Neuronal stem cell (in vitro differentiated cells): ENCODE results near the gene REXO1.

Experiments
- DNase-seq: peaks from one replicate; pipeline ENCODE4 v3.0.0-alpha.2; 2013; ENCODE audit warnings: low spot score
- H2AFZ ChIP-seq: one replicate; pipeline ENCODE4 v1.6.1; 2013; ENCODE audit warnings: mild to moderate bottlenecking, low read length, inconsistent platforms
- H2AK5ac ChIP-seq: 2 replicates; pipeline ENCODE4 v1.6.1; 2013; ENCODE audit warnings: low read depth, mild to moderate bottlenecking, inconsistent platforms, low read length, moderate library complexity, mixed read lengths
- H2BK120ac ChIP-seq: 2 replicates; pipeline ENCODE4 v1.6.1; 2013; ENCODE audit warnings: low read depth, mild to moderate bottlenecking, inconsistent platforms, low read length, moderate library complexity, mixed read lengths
- H2BK12ac ChIP-seq: one replicate; pipeline ENCODE4 v1.6.1; 2013; ENCODE audit warnings: low read length, inconsistent platforms
- H2BK15ac ChIP-seq: 2 replicates; pipeline ENCODE4 v1.6.1; 2013; ENCODE audit warnings: mild to moderate bottlenecking, low read length, inconsistent platforms, mixed read lengths
- H2BK5ac ChIP-seq: one replicate; pipeline ENCODE4 v1.6.1; 2013; ENCODE audit warnings: inconsistent platforms, mild to moderate bottlenecking, low read length, moderate library complexity
- H3K14ac ChIP-seq: one replicate; pipeline ENCODE4 v1.6.1; 2013; ENCODE audit warnings: low read length, inconsistent platforms
- H3K18ac ChIP-seq: 2 replicates; pipeline ENCODE4 v1.6.1; 2013; ENCODE audit warnings: low read length, inconsistent platforms
- H3K23ac ChIP-seq: 2 replicates; pipeline ENCODE4 v1.6.1; 2013; ENCODE audit warnings: low read depth, mild to moderate bottlenecking, mixed read lengths, low read length, inconsistent platforms; ENCODE audit not compliant: poor library complexity
- H3K27ac ChIP-seq: replicated peaks from 3 replicates; pipeline ENCODE4 v1.5.1; 2013; ENCODE audit warnings: low read length, inconsistent platforms
- H3K27me3 ChIP-seq, 3 experiments: 2 replicates each; pipeline ENCODE4 v1.6.1; 2013; ENCODE audit warnings: low read length in 3 of 3, mild to moderate bottlenecking in 2 of 3, inconsistent platforms in 1 of 3, low read depth in 1 of 3, mixed read lengths in 1 of 3, moderate library complexity in 1 of 3; ENCODE audit not compliant: control insufficient read depth in 3 of 3, insufficient read depth in 3 of 3
- H3K36me3 ChIP-seq, 2 donors: replicated peaks in 1 of 2; 2 replicates each; pipeline ENCODE4 v1.6.1; 2013; ENCODE audit warnings: low read length in 2 of 2; ENCODE audit not compliant: control insufficient read depth in 2 of 2, insufficient read depth in 2 of 2
- H3K4ac ChIP-seq: 2 replicates; pipeline ENCODE4 v1.6.1; 2013; ENCODE audit warnings: inconsistent platforms, mild to moderate bottlenecking, low read length, moderate library complexity
- H3K4me1 ChIP-seq, 2 donors: 1 replicate in 1 of 2; 2 replicates in 1 of 2; pipeline ENCODE4 v1.6.1; 2013; ENCODE audit warnings: low read length in 2 of 2, low read depth in 1 of 2; ENCODE audit not compliant: control insufficient read depth in 2 of 2, insufficient read depth in 1 of 2
- H3K4me2 ChIP-seq: one replicate; pipeline ENCODE4 v1.6.1; 2013; ENCODE audit warnings: mild to moderate bottlenecking, low read length, inconsistent platforms; ENCODE audit not compliant: insufficient read depth, poor library complexity, severe bottlenecking
- H3K4me3 ChIP-seq, 2 donors: 2 replicates each; pipeline ENCODE4 v1.5.1; 2013; ENCODE audit warnings: low read length in 2 of 2, mild to moderate bottlenecking in 2 of 2, inconsistent platforms in 1 of 2, moderate library complexity in 1 of 2
- H3K79me1 ChIP-seq: one replicate; pipeline ENCODE4 v1.6.1; 2013; ENCODE audit warnings: low read depth, mild to moderate bottlenecking, inconsistent platforms, low read length, moderate library complexity
- H3K9ac ChIP-seq: one replicate; pipeline ENCODE4 v1.6.1; 2013; ENCODE audit warnings: mild to moderate bottlenecking, low read depth, low read length, inconsistent platforms; ENCODE audit not compliant: poor library complexity
- H3K9me3 ChIP-seq, 2 donors: replicated peaks in 1 of 2; 2 replicates each; pipeline versions ENCODE3 to v1.6.1; 2013; ENCODE audit warnings: low read length in 2 of 2, mild to moderate bottlenecking in 2 of 2, inconsistent platforms in 1 of 2, low read depth in 1 of 2, mixed read lengths in 1 of 2, moderate library complexity in 1 of 2; ENCODE audit not compliant: control insufficient read depth in 2 of 2, insufficient read depth in 1 of 2
- H4K8ac ChIP-seq: one replicate; pipeline ENCODE4 v1.6.1; 2013; ENCODE audit warnings: low read depth, mild to moderate bottlenecking, inconsistent platforms, low read length, moderate library complexity
- H4K91ac ChIP-seq: one replicate; pipeline ENCODE4 v1.6.1; 2013; ENCODE audit warnings: low read length, low read depth, mild to moderate bottlenecking, inconsistent platforms; ENCODE audit not compliant: poor library complexity
- WGBS, 2 donors: extraction: QIAGEN DNeasy Blood & Tissue Kit; methylation state at CpG; one replicate each; pipeline ENCODE4 v1.1.7; 2013; ENCODE audit warnings: missing lambda C conversion rate in 2 of 2, mixed read lengths in 1 of 2; ENCODE audit not compliant: insufficient read length in 2 of 2, insufficient replicate concordance in 1 of 2; ENCODE audit errors: extremely low coverage in 2 of 2; 5-methylcytosine and 5-hydroxymethylcytosine counted together

Gene REXO1

DNA sequence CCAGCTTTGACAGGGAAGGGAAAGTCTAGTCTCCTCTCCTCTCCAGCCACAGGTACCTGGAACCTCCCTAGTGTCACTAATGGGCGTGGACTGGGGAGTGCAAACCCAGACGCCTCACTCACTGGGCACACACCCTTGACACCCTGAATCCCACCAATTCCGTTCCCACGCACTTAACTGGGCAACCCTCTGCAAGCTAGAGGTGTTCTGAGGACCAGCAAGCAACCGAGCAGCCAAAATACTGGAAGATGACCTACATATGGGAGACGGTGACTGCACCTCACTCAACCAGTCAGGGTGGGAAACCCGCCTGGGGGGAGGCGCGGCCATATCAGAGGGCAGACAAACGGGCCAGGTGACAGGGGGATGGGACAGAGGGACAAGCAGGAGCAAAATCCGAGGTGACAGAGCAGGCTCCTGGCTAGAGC is 36.0 kb upstream of the REXO1 start:
- peak overlapping the region; percentile 60 for H2BK5ac ChIP-seq
- no peak overlapping the region for H2BK15ac ChIP-seq
- H3K18ac ChIP-seq = no peak overlapping the region
- H3K9me3 ChIP-seq = no peaks in the 10 kb centered on the region
- H3K27ac ChIP-seq = no peak overlapping the region
- H2BK12ac ChIP-seq = no peak overlapping the region
- no CpG with 5 or more reads among the region's 11 CpGs for WGBS, 2 donors
- H4K8ac ChIP-seq = no peak overlapping the region
- DNase-seq = no peak
- H3K23ac ChIP-seq = peak overlapping the region; percentile 22
- H3K9ac ChIP-seq = peak overlapping the region; percentile 95
- no peak overlapping the region for H4K91ac ChIP-seq
- H2AFZ ChIP-seq = no peak overlapping the region
- H3K4me3 ChIP-seq = peak overlapping the region; percentile 84 to 99
- H3K4ac ChIP-seq = no peak overlapping the region
- H3K79me1 ChIP-seq = peaks cover 21% of the 10 kb centered on the region
- H3K36me3 ChIP-seq = peaks cover 0 to 6% of the 10 kb centered on the region in 2 donors
- H3K27me3 ChIP-seq = no peaks in the 10 kb centered on the region
- H2AK5ac ChIP-seq = no peak overlapping the region
- peak overlapping the region; percentile 96 for H3K4me2 ChIP-seq
- peaks cover 17 to 30% of the 10 kb centered on the region in 2 donors for H3K4me1 ChIP-seq
- peak overlapping the region; percentile 57 for H3K14ac ChIP-seq
- no peak overlapping the region for H2BK120ac ChIP-seq

DNA sequence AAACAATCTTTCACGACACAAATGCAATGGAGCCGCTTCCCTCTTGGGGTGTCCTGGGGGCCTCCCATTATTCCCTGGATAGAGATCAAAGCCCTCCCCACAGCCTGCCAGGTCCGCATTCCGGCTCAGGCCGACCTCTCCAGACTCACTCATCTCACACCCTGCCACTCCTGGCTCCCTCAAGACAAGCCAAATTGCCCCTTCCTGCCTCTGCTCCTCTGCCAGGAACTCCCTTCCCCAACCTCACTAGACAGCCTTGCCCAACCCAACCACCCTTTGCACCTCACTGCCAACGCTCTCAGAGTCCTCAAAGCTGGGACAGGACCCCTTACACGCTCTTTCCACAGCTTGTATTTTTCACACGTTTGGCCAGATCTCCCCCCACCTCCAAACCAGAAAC is 35.5 kb upstream of the REXO1 start:
- H3K4me1 ChIP-seq = peaks cover 17 to 30% of the 10 kb centered on the region in 2 donors
- H2AK5ac ChIP-seq = no peak overlapping the region
- H3K4me3 ChIP-seq = peak overlapping the region; percentile 84 to 99
- H3K14ac ChIP-seq = no peak overlapping the region
- peaks cover 0 to 6% of the 10 kb centered on the region in 2 donors for H3K36me3 ChIP-seq
- no peak overlapping the region for H2BK15ac ChIP-seq
- WGBS, 2 donors = no CpG with 5 or more reads among the region's 8 CpGs
- no peak overlapping the region for H2BK120ac ChIP-seq
- no peak overlapping the region for H3K23ac ChIP-seq
- no peak for DNase-seq
- no peak overlapping the region for H3K4ac ChIP-seq
- no peak overlapping the region for H2BK12ac ChIP-seq
- no peak overlapping the region for H2BK5ac ChIP-seq
- H3K18ac ChIP-seq = no peak overlapping the region
- no peaks in the 10 kb centered on the region for H3K27me3 ChIP-seq
- no peak overlapping the region for H4K91ac ChIP-seq
- H2AFZ ChIP-seq = no peak overlapping the region
- no peak overlapping the region for H3K27ac ChIP-seq
- H3K4me2 ChIP-seq = peak overlapping the region; percentile 96
- H4K8ac ChIP-seq = no peak overlapping the region
- H3K79me1 ChIP-seq = peaks cover 21% of the 10 kb centered on the region
- H3K9ac ChIP-seq = no peak overlapping the region
- no peaks in the 10 kb centered on the region for H3K9me3 ChIP-seq

DNA sequence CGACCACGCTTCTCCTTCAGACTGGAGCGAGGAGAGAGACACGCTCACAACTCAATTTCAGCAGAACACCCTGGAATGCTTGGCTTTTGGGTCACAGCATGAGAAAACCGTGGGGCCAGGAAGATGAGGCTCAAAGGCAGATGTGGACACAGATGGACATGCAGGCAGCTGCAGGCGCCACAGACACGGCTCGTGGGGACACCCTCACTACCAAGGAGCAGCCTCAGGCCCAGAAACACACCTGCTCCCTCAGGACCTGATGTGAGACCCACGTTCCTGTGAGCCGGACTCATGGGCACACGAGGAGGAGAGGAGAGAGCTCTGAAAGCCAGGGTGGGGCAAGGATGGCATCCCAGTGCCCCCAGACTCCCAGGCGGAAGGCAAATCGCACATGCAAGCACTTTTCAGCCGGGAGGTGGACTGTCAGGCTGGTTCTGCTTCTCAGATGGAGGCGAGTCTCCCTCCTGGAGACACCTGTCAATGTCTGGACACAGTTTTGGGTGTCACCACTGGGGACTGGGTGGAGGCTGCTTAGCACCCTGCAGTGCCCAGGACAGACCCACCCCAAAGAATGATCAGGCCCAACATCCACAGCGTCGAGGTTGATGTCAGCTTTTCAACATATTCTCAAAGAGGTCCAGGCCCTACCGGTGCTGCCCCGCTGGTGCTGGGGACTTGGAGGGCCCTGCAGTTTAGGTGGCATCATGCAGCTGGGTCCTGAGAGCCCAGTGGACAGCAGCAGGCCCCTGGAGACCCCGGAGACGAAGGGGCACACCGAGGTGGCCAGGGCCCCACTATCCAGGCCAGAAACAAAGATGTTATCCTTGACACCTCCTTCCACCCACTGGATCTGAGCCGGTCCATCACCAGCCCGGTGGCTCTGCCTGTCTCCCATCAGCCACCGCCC is 34.8 kb upstream of the REXO1 start:
- no peak overlapping the region for H3K4ac ChIP-seq
- WGBS, 2 donors = no CpG with 5 or more reads among the region's 25 CpGs
- H3K27ac ChIP-seq = no peak overlapping the region

DNA sequence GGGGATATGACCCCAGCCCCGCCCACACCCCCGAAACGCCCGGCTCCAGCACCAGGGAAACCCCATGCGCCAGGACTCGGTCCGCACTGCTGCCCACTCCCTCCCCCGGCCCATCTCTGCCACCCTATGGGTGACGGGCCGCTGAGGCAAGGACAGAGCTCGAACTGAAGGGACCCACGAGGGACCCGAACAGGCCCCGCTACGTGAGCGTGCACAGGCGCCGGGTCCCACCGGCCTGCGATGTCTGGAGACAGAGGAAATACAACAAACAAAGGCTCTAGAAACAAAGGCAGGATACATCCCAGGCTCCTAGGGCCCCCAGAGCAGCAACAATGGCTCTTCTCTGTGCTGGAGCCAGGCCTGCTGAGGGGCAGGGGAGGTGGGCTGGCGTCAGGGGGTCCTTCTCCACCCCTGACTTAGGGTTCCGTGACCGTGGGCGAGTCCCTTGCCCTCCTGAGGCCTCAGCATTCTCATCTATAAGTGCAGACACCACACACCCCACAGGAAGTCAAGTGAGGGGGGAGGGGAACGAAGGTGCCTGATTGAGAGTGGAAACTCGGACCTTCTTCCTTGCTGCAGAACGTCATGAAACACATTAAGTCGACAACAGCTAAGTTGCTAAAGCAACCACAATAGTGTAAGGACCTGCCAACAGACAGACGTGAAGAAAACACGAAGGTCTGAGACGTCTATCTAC is 34.0 kb upstream of the REXO1 start:
- Histone ChIP-seq H4K91ac (no peak overlapping the region), H3K14ac (no peak overlapping the region), H2AFZ (no peak overlapping the region), H2BK15ac (no peak overlapping the region), H3K4ac (no peak overlapping the region), H2BK5ac (no peak overlapping the region), H3K4me2 (no peak overlapping the region), H2AK5ac (peak overlapping the region; percentile 92), H4K8ac (no peak overlapping the region), H3K27ac (no peak overlapping the region), H3K9me3 (no peaks in the 10 kb centered on the region), H2BK120ac (no peak overlapping the region), H3K9ac (peak overlapping the region; percentile 60), H2BK12ac (no peak overlapping the region), H3K79me1 (peaks cover 21% of the 10 kb centered on the region), H3K18ac (no peak overlapping the region), H3K4me1 (peaks cover 17 to 29% of the 10 kb centered on the region in 2 donors), H3K27me3 (no peaks in the 10 kb centered on the region), H3K4me3 (peak overlapping the region in 1 of 2 donors; percentile 4), H3K36me3 (peaks cover 0 to 6% of the 10 kb centered on the region in 2 donors), H3K23ac (no peak overlapping the region)
- no CpG with 5 or more reads among the region's 31 CpGs for WGBS, 2 donors
- DNase-seq = no peak

More for the DNA sequence above, 34.8 kb upstream of the REXO1 start:
- Histone ChIP-seq H2BK120ac (no peak overlapping the region), H3K79me1 (peaks cover 21% of the 10 kb centered on the region), H2BK15ac (no peak overlapping the region), H2AK5ac (no peak overlapping the region), H2AFZ (no peak overlapping the region), H3K9ac (peak overlapping the region; percentile 75), H3K36me3 (peaks cover 0 to 6% of the 10 kb centered on the region in 2 donors), H4K8ac (no peak overlapping the region), H3K18ac (no peak overlapping the region), H3K9me3 (no peaks in the 10 kb centered on the region), H3K4me2 (no peak overlapping the region), H2BK5ac (no peak overlapping the region), H4K91ac (no peak overlapping the region), H3K27me3 (no peaks in the 10 kb centered on the region), H2BK12ac (no peak overlapping the region), H3K4me1 (peaks cover 17 to 30% of the 10 kb centered on the region in 2 donors), H3K4me3 (peak overlapping the region in 1 of 2 donors; percentile 99), H3K14ac (no peak overlapping the region), H3K23ac (no peak overlapping the region)
- DNase-seq = no peak
